GM21737 (cell line): ENCODE measurements around the gene SRD5A1.

Experiments
- ATAC-seq: cut with Tn5 transposase; IDR thresholded peaks from one replicate; pipeline ENCODE4 v1.9.1; 2021; ENCODE audit warnings: mild to moderate bottlenecking, moderate library complexity; ENCODE audit not compliant: unreplicated experiment

SRD5A1 gene

DNA sequence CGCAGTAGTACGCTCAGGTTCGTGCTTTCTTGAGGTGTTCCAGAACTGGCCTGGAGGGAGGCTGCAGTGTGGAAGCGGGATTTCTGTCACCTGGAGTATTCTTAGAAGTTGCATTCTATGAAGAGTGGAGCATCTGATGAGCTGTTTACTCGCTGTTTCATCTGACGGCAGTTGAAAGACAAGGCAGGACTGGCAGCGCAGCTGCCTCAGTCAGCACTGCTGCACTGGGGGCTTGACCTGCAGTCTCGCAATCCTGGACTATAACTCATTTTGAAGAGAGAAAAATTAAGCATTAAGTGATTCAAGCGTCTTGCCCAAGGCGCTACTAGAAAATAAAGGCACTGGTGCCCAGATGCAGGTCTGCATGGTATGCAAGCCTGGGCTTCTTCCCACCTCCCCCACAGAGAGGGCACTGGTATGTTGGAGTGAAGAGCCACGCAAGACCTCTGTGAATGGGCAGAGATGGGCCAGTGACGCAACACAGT, 90.6 kb downstream of the SRD5A1 start:
- ATAC-seq = no peak
